Fibroblast of skin of back (primary cell): ENCODE results near the gene ZNF462.

ENCODE experiments used
- DNase-seq: peaks from one replicate; pipeline ENCODE4 v3.0.0-alpha.2; 2013

The ZNF462 gene

DNA sequence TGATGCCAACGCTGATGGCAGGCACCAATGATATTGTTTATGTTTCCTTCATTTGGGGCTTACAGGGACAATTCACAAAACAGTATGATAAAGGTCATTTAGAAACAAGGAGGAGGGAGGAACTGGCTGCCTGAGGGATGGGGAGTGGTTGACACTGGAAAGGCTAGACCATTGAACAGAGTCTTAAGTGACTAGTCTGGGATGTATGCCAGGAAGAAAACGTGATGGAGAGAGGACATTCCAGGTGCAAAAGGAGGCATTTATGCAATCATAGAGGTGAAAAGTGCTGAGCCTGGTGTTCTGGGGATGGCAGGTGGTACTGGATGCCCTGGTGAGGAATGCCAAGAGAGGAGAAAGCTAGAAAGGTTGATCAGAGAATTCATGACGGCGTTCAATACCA, 153.4 kb downstream of the ZNF462 start:
- no peak for DNase-seq

- peak; percentile 82 for DNase-seq
Observed at GRCh38 chr9:107018861-107019545, 156.0 kb downstream of the ZNF462 start.

- peak; percentile 92 for DNase-seq
Observed at GRCh38 chr9:107020040-107020530, 157.1 kb downstream of the ZNF462 start.

DNA sequence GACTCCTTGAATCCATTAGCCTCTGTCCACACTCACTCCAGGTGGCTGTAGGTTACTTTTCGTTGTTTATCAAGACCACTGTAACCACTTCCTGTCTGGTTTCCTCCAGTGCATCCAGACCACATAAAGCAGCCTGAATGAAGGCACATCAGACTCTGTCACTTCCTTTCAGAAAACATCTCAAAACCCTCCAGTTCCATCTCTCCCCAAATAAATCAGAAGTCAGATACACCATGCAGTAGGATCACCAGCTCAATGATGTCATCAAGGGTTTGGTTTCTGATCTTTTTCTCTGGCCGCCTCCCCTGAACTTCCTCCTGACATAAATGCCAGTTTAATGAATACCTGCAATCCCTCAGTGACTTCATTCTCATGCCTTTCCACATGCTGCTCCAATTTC, 161.2 kb downstream of the ZNF462 start:
- DNase-seq: no peak

- no peak for DNase-seq
Observed at GRCh38 chr9:107025260-107026035, 162.5 kb downstream of the ZNF462 start.

DNA sequence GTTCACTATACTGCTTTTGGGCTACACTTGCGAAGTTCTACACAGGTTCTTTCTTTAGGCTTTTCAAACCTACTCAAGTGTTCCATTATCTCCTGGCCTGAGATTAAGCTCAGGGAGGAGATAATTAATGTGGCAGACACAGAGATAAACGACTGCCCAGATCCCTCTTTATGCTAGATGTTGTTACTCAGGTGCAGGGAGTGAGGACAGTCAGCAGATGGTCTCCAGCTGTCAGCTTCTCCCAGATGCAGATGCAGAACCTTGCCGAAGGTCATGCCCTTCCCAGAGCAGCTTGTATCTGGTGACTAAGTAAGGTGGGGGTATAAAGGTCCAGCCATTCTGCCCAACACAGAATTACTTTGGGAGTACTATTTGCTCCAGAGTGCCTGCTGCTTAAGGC, 166.2 kb downstream of the ZNF462 start:
- DNase-seq: no peak

- DNase-seq: no peak
Observed at GRCh38 chr9:107033966-107034365, 171.0 kb downstream of the ZNF462 start.

- no peak for DNase-seq
Observed at GRCh38 chr9:107034831-107035230, 171.9 kb downstream of the ZNF462 start.

DNA sequence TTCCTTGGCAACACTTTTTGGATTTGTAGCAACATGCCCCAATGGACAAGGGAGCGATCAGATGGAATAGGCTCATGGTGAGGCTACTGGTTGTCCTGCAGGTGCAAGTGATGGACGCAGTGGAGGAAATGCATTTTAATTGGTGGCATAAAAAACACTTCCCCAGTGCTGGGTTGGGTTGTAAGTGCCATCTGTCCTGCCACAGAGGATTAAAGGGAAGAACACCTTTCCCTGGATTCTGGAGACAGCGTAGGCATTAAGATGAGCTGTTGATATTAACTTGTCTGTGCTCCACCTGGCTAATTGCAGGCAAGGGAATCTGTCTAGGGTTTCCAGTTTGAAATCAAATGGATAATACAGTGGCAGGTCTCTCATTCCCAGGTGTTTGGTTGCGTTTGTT, 173.4 kb downstream of the ZNF462 start:
- no peak for DNase-seq

- peak; percentile 58 for DNase-seq
Observed at GRCh38 chr9:107039542-107039941, 176.6 kb downstream of the ZNF462 start.

DNA sequence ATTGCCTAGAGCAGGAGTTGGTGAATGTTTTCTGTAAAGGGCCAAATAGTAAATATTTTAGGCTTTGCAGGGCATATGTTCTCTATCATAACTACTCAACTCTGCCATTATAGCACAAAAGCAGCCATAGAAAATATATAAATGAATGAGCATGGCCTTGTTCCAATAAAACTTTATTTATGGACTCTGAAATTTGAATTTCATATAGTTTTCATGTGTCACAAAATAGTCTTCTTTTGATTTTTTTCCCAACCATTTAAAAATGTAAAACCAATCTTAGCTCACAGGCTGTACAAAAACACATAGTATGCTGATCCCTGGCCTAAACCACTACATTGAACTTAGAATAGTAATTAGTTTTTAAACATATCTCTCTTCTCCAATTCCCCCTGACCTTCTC, 179.6 kb downstream of the ZNF462 start:
- no peak for DNase-seq

GRCh38 chr9:107043886-107044285, 180.9 kb downstream of the ZNF462 start:
- no peak for DNase-seq

GRCh38 chr9:107044872-107045271, 181.9 kb downstream of the ZNF462 start:
- no peak for DNase-seq

DNA sequence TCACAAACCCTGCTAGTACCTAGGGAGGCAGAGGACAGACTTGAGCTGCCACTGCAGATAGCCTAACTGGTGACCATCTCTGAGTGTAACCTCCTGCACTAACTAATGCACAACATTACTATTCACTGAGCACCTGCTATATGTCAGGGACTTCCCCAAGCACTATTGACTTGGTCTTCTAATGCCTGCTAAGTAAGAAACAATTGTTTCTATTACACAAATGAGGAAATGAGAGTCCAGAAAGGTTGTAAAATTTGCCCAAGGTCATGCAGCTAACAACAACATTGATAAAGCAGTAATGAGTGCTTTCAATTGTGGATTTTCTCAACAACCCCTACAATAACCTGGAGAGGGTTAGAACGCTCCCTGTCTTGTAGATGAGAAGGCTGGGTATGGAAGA, 183.7 kb downstream of the ZNF462 start:
- DNase-seq: no peak

DNA sequence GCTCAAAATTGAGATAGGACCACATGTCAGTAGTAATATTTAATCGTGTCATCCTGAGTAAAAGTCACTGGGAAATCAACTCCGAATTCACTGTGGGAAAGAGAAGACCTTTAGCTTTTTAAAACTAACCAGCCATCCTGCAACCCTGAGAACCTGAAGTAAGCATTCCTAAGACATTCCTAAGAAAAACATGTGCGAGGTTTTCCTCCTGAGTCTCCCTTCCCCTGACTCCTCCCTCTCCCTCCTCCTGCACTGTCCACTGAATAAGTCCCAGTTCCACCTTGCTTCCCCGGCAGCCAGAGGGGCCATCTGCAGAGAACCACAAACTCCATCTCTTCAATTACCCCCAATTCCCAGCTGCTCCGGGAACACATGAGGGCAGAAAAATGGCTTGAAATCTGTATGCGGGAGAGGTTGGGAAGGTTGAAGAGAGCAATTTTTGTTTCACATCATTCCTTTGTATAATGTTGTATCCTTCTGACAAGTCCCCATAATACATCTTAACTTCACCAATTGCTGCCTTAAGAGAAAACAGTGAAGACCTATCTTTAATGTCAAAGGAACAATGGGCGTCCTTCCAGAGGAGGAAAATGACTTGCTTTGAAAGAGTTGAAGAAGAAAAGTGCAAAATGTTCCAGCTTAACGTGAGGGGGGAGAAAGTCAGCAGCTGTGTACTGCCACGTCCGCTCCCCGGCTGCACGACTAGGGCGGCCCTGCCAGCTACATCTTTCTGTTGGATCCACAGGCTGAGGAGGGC, 186.3 kb downstream of the ZNF462 start:
- DNase-seq: peak; percentile 13

- no peak for DNase-seq
Observed at GRCh38 chr9:107049803-107050184, 186.8 kb downstream of the ZNF462 start.

DNA sequence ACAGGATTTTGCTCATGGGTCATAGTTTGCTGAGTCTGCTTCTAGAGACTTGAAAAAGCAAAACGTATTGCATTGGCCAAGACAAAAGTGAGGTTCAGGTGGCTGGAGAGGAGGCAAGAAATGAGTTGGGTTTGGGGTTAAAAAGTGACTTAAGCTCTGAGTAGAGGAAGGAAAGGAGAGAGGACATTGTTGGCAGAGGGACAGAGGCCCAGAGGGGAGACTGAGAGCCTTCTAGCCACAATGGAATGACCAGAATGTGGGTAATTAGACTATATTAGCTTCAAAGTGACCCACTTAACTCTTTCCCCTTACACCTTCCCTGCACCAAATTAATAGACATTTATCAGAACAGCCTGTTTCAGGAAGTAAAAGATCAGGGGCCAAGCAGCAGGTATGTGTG, 188.4 kb downstream of the ZNF462 start:
- DNase-seq: no peak

DNA sequence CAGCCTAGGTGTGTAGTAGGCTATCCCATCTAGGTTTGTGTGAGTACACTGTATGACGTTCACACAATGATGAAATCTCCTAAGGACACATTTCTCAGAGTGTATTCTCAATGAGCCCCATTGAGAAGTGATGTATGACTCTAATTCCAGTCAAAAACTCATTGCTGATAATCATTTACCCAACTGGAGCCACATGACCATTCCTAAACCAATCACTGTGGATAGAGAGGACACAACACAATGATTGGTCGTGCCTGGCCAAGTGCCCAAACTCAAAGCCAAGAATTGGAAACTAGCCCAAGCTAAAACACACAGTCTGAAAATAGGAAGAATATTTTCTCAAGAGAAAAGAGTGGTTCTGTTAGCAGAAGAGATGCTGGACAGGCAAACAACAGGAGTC, 191.2 kb downstream of the ZNF462 start:
- DNase-seq: no peak

- no peak for DNase-seq
Observed at GRCh38 chr9:107059220-107059619, 196.3 kb downstream of the ZNF462 start.

DNA sequence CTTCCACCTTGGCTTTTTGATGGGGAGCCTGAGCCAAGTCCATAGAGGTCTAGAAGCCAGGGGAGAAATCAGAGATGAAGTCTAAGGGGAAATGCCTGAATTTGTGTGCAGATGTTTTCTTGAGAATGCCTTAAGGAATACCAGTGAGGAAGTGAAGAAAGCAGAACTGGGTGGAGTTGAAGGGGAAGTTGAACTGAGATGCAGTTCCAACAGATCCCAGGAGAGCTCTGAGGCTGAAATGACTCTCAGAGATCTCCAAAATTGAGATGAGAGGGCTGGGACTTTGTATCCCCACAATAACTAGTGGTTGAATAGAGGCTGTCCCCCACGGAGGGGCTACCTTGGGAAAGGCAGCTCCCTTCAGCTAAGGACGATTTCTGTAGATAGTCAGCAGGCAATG, 197.1 kb downstream of the ZNF462 start:
- DNase-seq: no peak
